ENCODE measurements around the gene SEC61A2. TPM values are rescaled to one million over a fixed set of nuclear protein-coding genes. Genes with fewer than 3 reads are reported as not detected.
"Not testable (repeated sequence)": the region's sequence is repeated elsewhere in the genome, so short reads cannot be mapped to it uniquely, and the experiment has no call there.

Gene SEC61A2
- total RNA-seq, 1 donor from 2014 or later = 15.3 TPM

- DNase-seq = no peak
Measured at GRCh38 chr10:12162927-12163326, 33.5 kb downstream of the SEC61A2 start.

DNA sequence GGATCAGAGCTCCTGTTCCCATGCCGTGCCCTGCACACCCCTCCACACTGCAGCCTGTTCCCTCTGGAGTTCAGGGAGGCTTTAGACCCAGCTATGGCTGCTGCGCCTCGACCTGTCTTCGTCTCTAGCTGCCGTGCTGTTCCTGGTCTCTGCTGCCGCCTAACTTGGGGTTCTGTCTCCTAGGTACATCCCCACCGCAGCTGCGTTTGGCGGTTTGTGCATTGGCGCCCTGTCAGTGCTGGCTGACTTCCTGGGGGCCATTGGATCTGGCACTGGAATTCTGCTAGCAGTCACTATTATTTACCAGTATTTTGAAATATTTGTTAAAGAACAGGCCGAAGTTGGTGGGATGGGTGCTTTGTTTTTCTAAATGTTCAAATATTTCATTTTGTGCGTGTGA, 34.6 kb downstream of the SEC61A2 start:
- no peak for DNase-seq

- no peak for DNase-seq
Measured at GRCh38 chr10:12165036-12165435, 35.6 kb downstream of the SEC61A2 start.

DNA sequence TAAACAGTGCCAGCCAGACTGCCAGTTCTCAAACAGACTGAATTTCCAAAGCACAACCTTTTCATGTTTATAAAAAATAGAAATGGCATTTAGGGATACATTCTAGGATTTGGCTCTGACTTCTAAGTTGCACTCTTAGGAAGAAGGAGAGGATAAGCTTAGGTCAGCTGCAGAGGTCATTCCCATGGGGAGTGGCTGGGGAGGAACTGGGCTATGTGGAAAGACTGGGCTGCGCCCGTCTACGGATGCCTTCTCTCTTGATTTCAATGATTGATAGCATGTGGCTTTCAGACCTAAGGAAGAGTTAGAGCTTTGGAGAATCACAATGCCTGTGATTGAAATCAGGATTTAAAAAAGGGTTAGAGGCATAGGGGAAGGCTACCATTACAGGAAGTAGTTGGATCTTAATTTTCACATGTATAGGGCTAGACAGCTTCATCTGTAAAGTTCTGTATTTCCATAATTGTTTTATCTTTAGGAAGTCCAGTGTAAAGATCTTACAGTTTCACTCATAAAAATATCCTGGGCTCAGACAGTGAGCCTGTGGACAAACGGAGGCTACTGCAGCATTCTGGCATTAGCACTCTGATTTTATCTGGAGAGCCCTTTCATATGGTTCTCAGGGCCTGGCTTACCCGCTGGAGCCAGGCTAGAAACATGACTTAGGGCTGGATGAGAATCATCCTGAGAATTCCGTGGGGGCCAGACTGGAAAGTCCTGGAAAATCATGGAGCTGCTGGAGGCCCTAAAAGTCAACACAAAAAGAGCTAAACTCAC, 36.7 kb downstream of the SEC61A2 start:
- DNase-seq = no peak

DNA sequence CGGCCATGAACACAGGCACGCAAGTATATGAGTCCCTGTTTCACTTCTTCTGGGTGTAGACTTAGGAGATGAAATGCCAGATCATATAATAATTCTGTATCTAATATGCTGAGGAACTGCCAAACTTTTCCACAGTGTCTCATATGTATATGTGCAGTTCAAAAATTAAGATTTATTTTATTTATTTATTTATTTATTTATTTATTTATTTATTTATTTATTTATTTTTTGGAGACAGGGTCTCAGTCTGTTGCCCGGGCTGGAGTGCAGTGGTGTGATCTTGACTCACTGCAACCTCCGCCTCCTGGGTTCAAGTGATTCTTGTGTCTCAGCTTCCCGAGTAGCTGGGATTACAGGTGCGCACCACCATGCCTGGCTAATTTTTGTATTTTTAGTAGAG, 42.0 kb downstream of the SEC61A2 start:
- DNase-seq = not testable (repeated sequence)

DNA sequence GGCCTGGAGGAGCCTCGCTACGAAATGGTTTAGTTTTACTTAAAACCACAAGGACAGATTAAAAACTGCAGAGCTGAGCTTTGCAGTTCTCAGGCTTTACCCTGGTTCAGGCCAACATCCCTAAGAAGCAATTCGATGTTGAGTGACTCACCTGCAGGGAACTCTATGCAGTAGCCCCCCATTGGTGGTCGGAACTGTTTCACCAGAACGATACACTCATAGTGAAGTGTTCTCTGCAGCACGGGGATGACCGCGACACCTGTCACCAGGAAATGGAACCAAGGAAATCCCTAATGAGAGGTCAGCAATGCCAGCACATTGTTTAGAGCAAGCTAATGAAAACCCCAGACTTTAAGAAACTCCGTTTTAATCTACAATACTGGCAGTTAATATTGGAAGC, 48.2 kb downstream of the SEC61A2 start:
- DNase-seq = no peak

DNA sequence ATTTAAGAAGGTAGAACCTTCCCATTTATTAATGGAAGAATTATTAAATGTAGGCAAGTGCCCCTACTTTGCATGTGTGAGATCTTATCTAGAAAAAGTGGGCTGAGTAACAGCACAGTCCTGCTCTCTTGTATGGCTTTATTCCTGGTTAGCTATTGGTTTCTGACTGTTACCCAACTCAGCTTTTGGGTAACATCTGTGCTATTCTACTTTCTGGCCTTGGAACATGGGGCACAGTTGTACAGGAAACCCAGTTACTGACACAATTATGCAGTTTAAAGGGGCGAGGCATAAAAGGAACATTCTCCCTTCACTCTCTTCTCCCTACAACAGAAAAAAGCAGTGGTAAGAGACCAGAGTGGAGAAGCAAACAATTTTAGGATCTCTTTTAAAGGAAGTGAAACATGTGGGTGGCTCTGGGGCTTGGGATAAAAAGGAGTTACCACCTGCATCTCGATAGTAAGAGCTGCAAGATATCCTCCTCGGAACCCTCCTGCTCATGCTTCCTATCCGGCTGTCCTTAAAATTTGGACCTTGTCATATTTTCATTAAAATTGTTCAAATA, 50.2 kb downstream of the SEC61A2 start:
- no peak for DNase-seq

GRCh38 chr10:12180221-12180974, 50.9 kb downstream of the SEC61A2 start:
- no peak for DNase-seq

DNA sequence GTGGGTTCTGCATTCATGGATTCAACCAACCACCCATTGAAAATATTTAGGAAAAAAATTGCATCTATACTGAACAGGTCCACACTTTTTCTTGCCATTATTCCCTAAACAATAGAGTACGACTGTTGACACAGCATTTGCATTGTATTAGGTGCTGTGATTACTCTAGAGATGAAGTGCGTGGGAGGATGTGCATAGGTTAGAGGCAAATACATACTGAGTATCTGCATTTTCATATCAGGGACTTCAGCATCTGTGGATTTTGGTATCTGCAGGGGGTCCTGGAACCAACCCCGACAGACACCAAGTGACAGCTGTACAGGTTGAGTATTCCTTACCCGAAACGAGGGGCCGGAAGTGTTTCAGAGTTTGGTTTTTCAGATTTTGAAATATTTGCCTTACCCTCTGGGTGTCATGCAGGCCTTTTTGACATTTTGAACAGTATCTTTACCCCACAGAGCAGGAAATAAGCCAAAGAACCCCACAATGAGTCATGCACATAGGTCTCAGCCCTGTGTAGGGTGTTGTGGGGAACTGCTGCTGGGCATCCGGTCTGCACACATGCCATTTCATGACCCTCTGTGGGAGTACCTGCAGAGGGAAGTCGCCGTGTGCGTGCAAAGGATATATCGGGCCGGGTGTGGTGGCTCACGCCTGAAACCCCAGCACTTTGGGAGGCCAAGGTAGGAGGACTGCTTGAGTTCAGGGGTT, 51.7 kb downstream of the SEC61A2 start:
- DNase-seq = no peak

DNA sequence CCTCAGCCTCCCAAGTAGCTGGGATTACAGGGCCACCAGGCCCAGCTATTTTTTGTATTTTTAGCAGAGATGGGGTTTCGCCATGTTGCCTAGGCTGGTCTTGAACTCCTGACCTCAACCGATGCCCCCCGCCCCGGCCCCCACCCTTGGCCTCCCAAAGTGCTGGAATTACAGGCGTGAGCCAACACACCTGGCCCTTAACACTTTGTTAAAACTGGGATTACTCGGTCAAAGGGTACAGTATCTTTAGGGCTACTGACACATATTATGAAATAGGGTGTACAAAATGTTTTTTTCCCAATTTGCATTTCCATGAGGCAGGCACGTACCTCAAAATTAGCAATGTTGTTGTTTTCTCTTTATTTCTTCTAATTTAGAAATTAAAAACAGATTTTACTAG, 54.7 kb downstream of the SEC61A2 start:
- DNase-seq = no peak

- no peak for DNase-seq
Measured at GRCh38 chr10:12186323-12186722, 56.8 kb downstream of the SEC61A2 start.

DNA sequence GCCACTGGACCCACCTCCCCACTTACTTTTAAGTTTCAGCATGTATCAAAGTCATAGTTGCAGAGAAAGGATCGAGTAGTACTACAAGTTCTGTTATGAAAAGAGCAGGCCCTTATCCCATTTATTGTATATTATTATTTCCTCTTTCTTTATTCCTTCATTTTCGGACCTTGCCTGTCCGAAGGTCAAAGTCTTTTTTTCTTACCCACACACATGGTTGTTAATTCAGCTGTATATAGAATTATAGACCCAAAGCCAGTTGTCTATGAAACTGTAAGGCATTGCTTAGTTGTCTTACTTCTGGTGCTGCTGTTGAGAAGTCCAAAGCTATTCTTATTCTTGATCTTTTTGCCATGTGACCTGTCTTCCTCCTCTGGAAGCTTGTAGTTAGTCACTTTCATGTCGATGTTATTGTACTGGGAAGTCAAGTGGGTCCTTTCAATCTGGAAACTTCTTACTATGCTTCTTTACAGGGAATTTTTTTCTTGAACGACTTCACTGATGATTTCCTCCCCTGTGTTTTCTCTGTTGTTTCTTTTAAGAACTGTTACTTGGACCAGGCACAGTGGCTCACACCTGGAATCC, 57.9 kb downstream of the SEC61A2 start:
- DNase-seq = no peak

DNA sequence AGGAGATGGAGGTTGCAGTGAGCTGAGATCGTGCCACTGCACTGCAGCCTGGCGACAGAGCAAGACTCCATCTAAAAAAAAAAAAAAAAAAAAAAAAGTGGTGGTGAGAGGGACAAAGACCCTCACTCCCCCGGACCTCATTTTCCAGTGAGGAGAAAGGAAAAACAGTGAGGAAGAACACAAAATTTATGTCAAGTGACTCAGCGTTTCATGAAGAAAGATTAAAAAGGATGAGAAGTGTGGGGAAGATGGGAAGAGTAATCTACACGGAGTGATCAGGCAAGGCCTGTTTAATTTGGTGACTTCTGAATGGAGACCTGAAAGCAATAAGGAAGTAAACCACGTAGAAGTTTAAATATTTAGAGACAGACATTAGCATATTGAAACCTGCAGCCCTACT, 59.2 kb downstream of the SEC61A2 start:
- no peak for DNase-seq

DNA sequence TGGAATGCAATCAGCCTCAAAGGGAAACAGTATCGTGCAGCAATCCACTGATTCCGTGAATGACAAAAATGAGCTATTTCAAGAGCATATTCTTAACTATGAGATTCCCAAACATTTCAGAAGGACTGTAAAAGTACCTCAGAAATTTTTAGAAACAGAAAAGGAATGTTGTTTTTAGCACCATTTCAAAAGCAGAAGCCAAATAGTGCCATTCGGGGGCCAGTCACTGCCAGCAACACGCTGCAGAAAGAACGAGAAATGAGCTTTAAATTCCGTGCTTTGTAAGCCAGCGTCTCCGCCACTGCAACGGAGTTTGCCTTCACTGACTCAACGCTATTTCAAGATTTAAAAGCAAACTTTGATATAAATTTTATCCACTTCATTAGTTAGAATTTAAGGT, 59.9 kb downstream of the SEC61A2 start:
- DNase-seq = no peak

- peak; percentile 51 for DNase-seq
Measured at GRCh38 chr10:12191715-12192114, 62.2 kb downstream of the SEC61A2 start.

GRCh38 chr10:12193193-12193592, 63.7 kb downstream of the SEC61A2 start:
- DNase-seq = no peak

- DNase-seq = peak; percentile 26
Measured at GRCh38 chr10:12194752-12195271, 65.3 kb downstream of the SEC61A2 start.

GRCh38 chr10:12195281-12195602, 65.8 kb downstream of the SEC61A2 start:
- DNase-seq = no peak

GRCh38 chr10:12195603-12196506, 66.4 kb downstream of the SEC61A2 start, which contains the start of the genes CDC123 and NUDT5:
Gene CDC123, plus strand, starts transcription at chr10:12196188. Its CDS starts 58 bp downstream, at chr10:12196246.
Gene NUDT5, minus strand, starts transcription at chr10:12195891. Its CDS starts 9,600 bp downstream, at chr10:12186291.
- DNase-seq = peak; percentile 95

GRCh38 chr10:12196531-12197211, 67.2 kb downstream of the SEC61A2 start:
- no peak for DNase-seq
